Activated T-helper 2 cell treated with anti-CD3 and anti-CD28 coated beads, Interferon-gamma antibody, Interleukin-2, Interleukin-4, amounts not matched to agents 10 μg/mL and 5 μg/mL and 100 μg/mL, durations not matched to agents 14 hours and 24 hours and 36 hours (primary cell): ENCODE data around the gene ZFHX2. TPM values are rescaled to one million over a fixed set of nuclear protein-coding genes. Genes with fewer than 3 reads are reported as not detected.

Experiments used
- DNase-seq: peaks from one replicate; pipeline ENCODE4 v3.0.0; 2021; ENCODE audit warnings: low spot score
- H3K27ac Mint-ChIP-seq: one replicate; pipeline ENCODE4 v1.8.0; 2021; ENCODE audit warnings: mixed read lengths
- H3K27me3 Mint-ChIP-seq: one replicate; pipeline ENCODE4 v1.8.0; 2021; ENCODE audit warnings: low read depth, mixed read lengths
- H3K36me3 Mint-ChIP-seq: one replicate; pipeline ENCODE4 v1.8.0; 2021; ENCODE audit warnings: low read depth, mixed read lengths
- H3K4me1 Mint-ChIP-seq: one replicate; pipeline ENCODE4 v1.8.0; 2021; ENCODE audit warnings: low read depth, mixed read lengths
- H3K4me3 Mint-ChIP-seq: one replicate; pipeline ENCODE4 v1.8.0; 2021; ENCODE audit warnings: low read depth, mild to moderate bottlenecking, moderate library complexity, mixed read lengths
- H3K9me3 Mint-ChIP-seq: one replicate; pipeline ENCODE4 v1.8.0; 2021; ENCODE audit warnings: mixed read lengths
- intact Hi-C: fragments of 100-400 bp; cut with micrococcal nuclease; formaldehyde crosslinking; loops from one replicate; pipeline ENCODE4 v1.15.1; 2023
- total RNA-seq: library from RNA; stranded (reverse); gene quantifications from 2 replicates; pipeline ENCODE4 v1.2.3, GENCODE V29; 2022

The ZFHX2 gene
- total RNA-seq, 1 donor from 2014 or later = 2.5 TPM

GRCh38 chr14:23562822-23563472 is 11.4 kb upstream of the ZFHX2 start:
- Mint-ChIP-seq H3K4me1 (peaks cover 17% of the 10 kb centered on the region), H3K9me3 (no peaks in the 10 kb centered on the region), H3K27me3 (no peaks in the 10 kb centered on the region), H3K36me3 (peaks cover 66% of the 10 kb centered on the region), H3K4me3 (no peak overlapping the region), H3K27ac (no peak overlapping the region)
- intact Hi-C loops = loop anchor here (1.0 kb wide), 1 partner anchor 85 kb away; no protein-coding TSS in a partner anchor
- peak; percentile 41 for DNase-seq

DNA sequence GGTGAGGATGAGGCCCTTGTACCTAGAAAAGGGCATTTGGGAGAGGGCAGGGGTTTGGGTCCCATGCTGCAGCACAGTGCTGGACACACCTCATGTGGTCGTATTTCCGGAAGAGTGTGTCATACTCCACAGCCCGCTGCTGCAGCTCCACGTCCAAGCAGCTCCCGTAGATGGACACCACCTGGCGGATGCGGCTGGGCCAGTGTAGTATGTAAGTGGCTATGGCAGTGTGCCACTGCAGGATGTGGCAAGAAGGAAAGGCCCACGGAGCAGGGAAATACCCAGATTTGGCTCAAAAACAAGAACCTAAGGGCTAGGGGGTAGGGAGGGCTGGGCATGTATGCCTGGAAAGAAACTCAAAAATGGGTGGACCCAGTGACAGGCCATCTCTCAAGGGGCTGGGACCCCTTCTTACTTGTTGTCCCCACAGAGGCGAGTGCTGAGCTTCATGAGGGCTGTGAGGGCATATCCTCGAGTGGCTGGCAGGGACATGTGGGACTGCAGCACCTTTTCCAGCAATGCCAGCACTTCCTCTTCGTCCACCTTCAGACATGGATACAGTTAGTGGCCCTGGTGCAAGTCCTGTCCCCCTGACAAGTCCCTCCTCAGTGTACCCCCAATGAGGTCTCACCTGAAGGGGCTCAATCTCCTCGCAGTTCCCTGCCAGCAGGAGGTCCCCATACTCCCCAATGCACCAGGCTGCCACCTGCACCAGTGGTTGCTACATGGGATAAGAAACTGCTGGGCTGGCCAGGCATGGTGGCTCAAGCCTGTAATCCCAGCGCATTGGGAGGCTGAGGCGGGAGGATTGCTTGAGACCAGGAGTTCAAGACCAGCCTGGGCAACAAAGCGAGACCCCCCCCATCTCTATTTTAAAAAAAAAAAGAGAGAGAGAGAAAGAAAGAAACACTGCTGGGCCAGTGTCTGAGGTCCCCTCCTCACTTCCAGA is 10.6 kb upstream of the ZFHX2 start:
- no peak overlapping the region for H3K27ac Mint-ChIP-seq
- no peaks in the 10 kb centered on the region for H3K27me3 Mint-ChIP-seq
- peaks cover 64% of the 10 kb centered on the region for H3K36me3 Mint-ChIP-seq
- DNase-seq = no peak
- peaks cover 22% of the 10 kb centered on the region for H3K4me1 Mint-ChIP-seq
- no peak overlapping the region for H3K4me3 Mint-ChIP-seq
- no peaks in the 10 kb centered on the region for H3K9me3 Mint-ChIP-seq
- intact Hi-C loops = loop anchor here (1.0 kb wide), 1 partner anchor 84 kb away; no protein-coding TSS in a partner anchor

GRCh38 chr14:23561259-23561658 is 9.7 kb upstream of the ZFHX2 start:
- Mint-ChIP-seq H3K36me3 (peaks cover 64% of the 10 kb centered on the region), H3K9me3 (no peaks in the 10 kb centered on the region), H3K4me1 (peaks cover 25% of the 10 kb centered on the region), H3K27me3 (no peaks in the 10 kb centered on the region), H3K4me3 (no peak overlapping the region), H3K27ac (no peak overlapping the region)
- intact Hi-C loops = no loop called here
- no peak for DNase-seq

GRCh38 chr14:23559926-23560520 is 8.5 kb upstream of the ZFHX2 start:
- Mint-ChIP-seq H3K27ac (no peak overlapping the region), H3K27me3 (no peaks in the 10 kb centered on the region), H3K9me3 (no peaks in the 10 kb centered on the region), H3K36me3 (peaks cover 57% of the 10 kb centered on the region), H3K4me3 (no peak overlapping the region), H3K4me1 (peaks cover 31% of the 10 kb centered on the region)
- intact Hi-C loops = loop anchor here (5.0 kb wide), 1 partner anchor 238 kb away; the partner anchor contains the start of gene PABPN1
- DNase-seq = no peak

DNA sequence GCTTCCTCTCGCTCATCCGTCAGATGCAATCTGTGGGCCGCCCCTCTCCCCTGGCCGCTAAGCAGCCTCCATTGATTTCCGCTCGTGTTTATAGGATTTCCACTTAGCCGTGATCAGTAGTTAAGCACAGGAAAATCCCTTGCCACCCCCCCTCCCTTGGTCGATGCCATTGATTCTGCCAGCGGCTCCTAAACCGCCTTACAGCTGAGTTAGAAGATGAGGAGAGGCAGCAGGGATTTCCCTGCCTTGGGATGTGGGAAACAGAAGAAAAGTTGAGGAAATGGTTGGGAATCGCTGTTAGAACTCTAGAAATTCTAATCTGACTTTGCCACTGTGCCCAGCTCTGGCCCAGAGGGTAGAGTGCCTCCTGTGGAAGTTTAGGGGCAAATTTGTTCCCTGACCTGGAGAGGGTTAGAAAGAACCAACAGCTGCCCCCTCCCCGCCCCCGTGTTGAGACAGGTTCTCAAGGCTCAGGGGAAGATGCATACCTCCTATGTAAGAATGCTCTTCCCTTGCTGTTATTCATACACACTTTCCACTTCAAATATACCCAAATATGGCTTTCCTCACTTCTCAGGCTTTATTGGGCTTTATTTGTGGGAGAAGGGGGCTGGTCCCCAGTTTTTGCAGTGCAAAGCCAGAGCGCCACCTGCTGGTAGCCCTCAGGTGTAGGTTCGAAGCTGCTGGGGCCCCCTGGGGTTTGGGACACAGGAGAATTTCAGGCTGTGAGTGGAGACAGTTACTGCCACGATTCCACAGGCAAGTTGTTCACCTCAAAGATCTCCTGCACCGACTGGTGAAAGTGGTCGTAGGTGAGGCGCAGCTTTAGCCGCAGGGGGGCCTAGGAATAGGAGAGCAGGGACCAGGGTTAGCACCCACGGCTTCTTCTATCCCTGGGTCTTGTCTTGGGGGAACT is 7.7 kb upstream of the ZFHX2 start:
- Mint-ChIP-seq H3K36me3 (peaks cover 50% of the 10 kb centered on the region), H3K27me3 (no peaks in the 10 kb centered on the region), H3K4me1 (peaks cover 31% of the 10 kb centered on the region), H3K9me3 (no peaks in the 10 kb centered on the region), H3K27ac (no peak overlapping the region), H3K4me3 (no peak overlapping the region)
- DNase-seq = peak; percentile 40
- intact Hi-C loops = loop anchor here (5.0 kb wide), 1 partner anchor 237 kb away; the partner anchor contains the start of gene PABPN1

DNA sequence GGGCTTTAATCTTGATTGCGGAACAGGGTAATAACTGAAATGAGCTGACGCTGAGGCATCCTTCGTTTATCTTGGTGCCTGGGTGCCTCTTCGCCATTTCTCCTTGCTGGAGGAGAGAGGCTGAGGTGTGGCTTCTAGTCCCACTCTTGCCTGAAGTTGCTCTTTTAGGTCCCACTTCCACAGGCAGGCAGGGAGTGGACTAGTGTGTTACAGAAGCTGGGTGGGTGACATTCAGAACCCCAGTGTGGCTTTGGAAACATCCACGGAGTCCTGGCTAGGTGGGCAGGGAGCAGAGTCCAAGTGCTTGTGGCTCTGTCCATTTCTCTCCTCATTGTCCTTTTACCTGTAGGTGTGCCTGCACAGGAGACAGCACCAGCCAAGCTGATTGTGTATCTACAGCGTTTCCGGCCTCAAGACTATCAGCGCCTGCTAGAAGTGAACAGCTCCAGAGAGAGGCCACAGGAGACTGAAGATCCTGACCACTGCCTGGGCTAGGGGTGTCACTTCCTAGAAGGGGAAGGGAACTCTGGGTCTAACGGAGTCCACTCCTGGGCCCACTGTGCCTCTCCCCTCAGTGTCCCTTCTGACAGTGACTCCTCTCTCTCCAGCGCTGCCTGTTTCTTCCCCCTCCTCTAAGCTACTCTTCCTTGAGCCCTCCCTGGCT is 6.9 kb upstream of the ZFHX2 start:
- no peaks in the 10 kb centered on the region for H3K9me3 Mint-ChIP-seq
- intact Hi-C loops = loop anchor here (5.0 kb wide), 1 partner anchor 236 kb away; the partner anchor contains the start of gene PABPN1
- H3K36me3 Mint-ChIP-seq = peaks cover 44% of the 10 kb centered on the region
- no peak for DNase-seq
- H3K27me3 Mint-ChIP-seq = no peaks in the 10 kb centered on the region
- H3K4me3 Mint-ChIP-seq = no peak overlapping the region
- peaks cover 31% of the 10 kb centered on the region for H3K4me1 Mint-ChIP-seq
- peak overlapping the region; percentile 18 for H3K27ac Mint-ChIP-seq

DNA sequence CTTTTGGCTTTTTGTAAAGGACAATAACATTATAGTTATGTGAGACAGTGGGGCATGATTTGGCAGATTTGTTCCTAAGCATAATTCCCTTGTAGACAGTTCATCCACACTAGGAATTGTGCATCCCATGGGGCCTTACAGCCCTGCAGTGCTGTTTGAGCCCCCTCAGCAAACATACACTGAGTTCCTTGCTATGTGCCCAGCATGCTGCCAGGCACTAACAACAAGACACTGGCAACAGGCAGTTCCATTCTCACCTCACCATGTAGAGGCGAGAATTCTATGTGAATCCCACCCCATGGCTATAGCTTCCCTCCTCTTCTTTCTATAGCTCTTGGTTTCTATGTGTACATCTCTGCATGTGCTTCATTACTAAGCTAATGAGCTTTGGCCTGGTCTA is 6.4 kb upstream of the ZFHX2 start:
- H3K36me3 Mint-ChIP-seq = peaks cover 39% of the 10 kb centered on the region
- no peaks in the 10 kb centered on the region for H3K9me3 Mint-ChIP-seq
- H3K27me3 Mint-ChIP-seq = no peaks in the 10 kb centered on the region
- H3K4me3 Mint-ChIP-seq = peak overlapping the region; percentile 83
- intact Hi-C loops = loop anchor here (5.0 kb wide), 1 partner anchor 236 kb away; the partner anchor contains the start of gene PABPN1
- H3K27ac Mint-ChIP-seq = peak overlapping the region; percentile 86
- no peak for DNase-seq
- peaks cover 31% of the 10 kb centered on the region for H3K4me1 Mint-ChIP-seq

GRCh38 chr14:23557521-23557920 is 6.0 kb upstream of the ZFHX2 start:
- peak overlapping the region; percentile 83 for H3K4me3 Mint-ChIP-seq
- DNase-seq = no peak
- peaks cover 29% of the 10 kb centered on the region for H3K4me1 Mint-ChIP-seq
- no peaks in the 10 kb centered on the region for H3K9me3 Mint-ChIP-seq
- peaks cover 36% of the 10 kb centered on the region for H3K36me3 Mint-ChIP-seq
- H3K27me3 Mint-ChIP-seq = no peaks in the 10 kb centered on the region
- H3K27ac Mint-ChIP-seq = peak overlapping the region; percentile 86
- intact Hi-C loops = loop anchor here (5.0 kb wide), 1 partner anchor 235 kb away; the partner anchor contains the start of gene PABPN1

- no peak for DNase-seq
- Mint-ChIP-seq H3K27ac (peak overlapping the region; percentile 97), H3K36me3 (peaks cover 33% of the 10 kb centered on the region), H3K9me3 (no peaks in the 10 kb centered on the region), H3K4me3 (peak overlapping the region; percentile 96), H3K27me3 (no peaks in the 10 kb centered on the region), H3K4me1 (peaks cover 30% of the 10 kb centered on the region)
- intact Hi-C loops = loop anchor here (5.0 kb wide), 1 partner anchor 235 kb away; the partner anchor contains the start of gene PABPN1
Observed at GRCh38 chr14:23556700-23557440, 5.3 kb upstream of the ZFHX2 start.

- H3K27ac Mint-ChIP-seq = peak within 1 kb of the TSS; percentile 97
- peaks cover 31% of the 10 kb centered on the region for H3K4me1 Mint-ChIP-seq
Observed at GRCh38 chr14:23555882-23556699, 4.5 kb upstream of the ZFHX2 start, which contains the start of gene THTPA. Gene THTPA, plus strand, starts transcription at chr14:23556271. Its CDS starts 487 bp downstream, at chr14:23556758.

More at GRCh38 chr14:23555882-23556699, 4.5 kb upstream of the ZFHX2 start, which contains the start of gene THTPA:
- peak; percentile 87 for DNase-seq
- H3K4me3 Mint-ChIP-seq = peak within 1 kb of the TSS; percentile 96
- no peaks in the 10 kb centered on the region for H3K27me3 Mint-ChIP-seq
- intact Hi-C loops = loop anchor here (1.0 to 5.0 kb wide), 4 partner anchors 11 to 677 kb away; partner anchors contain the start of genes AP1G2, GMPR2, NEDD8 and NGDN
- H3K9me3 Mint-ChIP-seq = no peaks in the 10 kb centered on the region
- H3K36me3 Mint-ChIP-seq = peaks cover 27% of the 10 kb centered on the region
